LNCaP clone FGC (cell line): ENCODE measurements around the gene OR10A2.
A peak's percentile ranks its signal among the peaks of the same experiment; 100 is the strongest.

Experiments
- DNase-seq: peaks from one replicate; pipeline ENCODE4 v3.0.0-alpha.2; 2011; ENCODE audit warnings: low read depth
- H3K4me3 ChIP-seq: 2 replicates; pipeline ENCODE4 v1.5.1; 2011; ENCODE audit warnings: mild to moderate bottlenecking, low read depth, low read length, control low read depth
- TF ChIP-seq, protein P1 (sequence below): IDR thresholded peaks from 2 replicates; pipeline ENCODE4 v1.5.1; 2012; ENCODE audit warnings: mild to moderate bottlenecking; ENCODE audit not compliant: control insufficient read depth, insufficient read depth; ENCODE audit errors: extremely low read depth

The OR10A2 gene

GRCh38 chr11:6862961-6863360, at the start of gene OR10A2:
TSS of gene OR10A2 (plus strand) at chr11:6863057. CDS start at chr11:6869755, 6,698 bp downstream.
- no peak for DNase-seq
- no peak within 1 kb of the TSS for H3K4me3 ChIP-seq
- TF ChIP-seq, protein P1, sequence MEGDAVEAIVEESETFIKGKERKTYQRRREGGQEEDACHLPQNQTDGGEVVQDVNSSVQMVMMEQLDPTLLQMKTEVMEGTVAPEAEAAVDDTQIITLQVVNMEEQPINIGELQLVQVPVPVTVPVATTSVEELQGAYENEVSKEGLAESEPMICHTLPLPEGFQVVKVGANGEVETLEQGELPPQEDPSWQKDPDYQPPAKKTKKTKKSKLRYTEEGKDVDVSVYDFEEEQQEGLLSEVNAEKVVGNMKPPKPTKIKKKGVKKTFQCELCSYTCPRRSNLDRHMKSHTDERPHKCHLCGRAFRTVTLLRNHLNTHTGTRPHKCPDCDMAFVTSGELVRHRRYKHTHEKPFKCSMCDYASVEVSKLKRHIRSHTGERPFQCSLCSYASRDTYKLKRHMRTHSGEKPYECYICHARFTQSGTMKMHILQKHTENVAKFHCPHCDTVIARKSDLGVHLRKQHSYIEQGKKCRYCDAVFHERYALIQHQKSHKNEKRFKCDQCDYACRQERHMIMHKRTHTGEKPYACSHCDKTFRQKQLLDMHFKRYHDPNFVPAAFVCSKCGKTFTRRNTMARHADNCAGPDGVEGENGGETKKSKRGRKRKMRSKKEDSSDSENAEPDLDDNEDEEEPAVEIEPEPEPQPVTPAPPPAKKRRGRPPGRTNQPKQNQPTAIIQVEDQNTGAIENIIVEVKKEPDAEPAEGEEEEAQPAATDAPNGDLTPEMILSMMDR, result no peak

DNA sequence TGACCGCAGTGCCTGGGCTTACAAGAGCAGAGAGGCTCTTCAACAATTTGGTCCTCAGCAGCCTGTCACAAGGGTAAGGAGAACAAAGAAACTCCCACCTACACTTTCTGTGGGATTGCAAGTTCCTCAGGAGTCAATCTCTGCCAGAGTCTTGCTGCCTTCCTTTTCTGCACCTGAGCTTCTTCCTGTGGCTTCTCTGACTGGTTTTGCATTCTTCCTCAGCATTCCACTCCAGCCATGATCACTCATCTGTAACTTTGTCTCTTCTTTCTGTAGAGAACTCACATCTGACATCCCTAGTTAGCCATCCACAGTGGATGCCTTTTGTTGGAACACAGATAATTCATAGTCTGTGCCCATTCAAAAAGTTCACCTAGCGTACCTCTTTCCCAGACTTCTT, 49.2 kb upstream of the OR10A2 start:
- no peak for DNase-seq
- TF ChIP-seq, protein P1, result no peak
- H3K4me3 ChIP-seq, result no peak overlapping the region

- H3K4me3 ChIP-seq, result no peak overlapping the region
- TF ChIP-seq, protein P1, result 0 out of 2 replicates have a peak, but pooled peaks have one; percentile 3
- no peak for DNase-seq
Measured at GRCh38 chr11:6817694-6818093, 45.2 kb upstream of the OR10A2 start.

DNA sequence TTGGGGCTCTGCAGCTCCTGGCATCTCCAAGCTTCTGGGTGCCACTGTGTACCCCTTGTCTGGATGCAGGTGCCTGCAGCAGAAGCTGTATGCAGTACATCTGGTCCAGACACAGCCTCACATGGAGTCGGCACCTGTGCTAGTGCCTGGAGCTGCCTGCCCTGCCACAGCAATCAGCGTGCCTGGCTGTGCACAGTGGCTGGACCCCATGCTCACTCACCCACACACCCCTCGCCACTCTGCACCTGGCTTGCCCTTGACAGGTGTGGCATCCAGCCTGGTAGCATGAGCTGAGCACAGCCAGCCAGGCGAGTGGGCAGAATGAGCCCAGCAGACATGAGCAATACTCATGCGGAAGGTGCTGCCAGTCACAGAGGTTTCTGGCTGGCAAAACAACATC, 43.9 kb upstream of the OR10A2 start:
- H3K4me3 ChIP-seq, result no peak overlapping the region
- TF ChIP-seq, protein P1, result no peak
- DNase-seq, result no peak

GRCh38 chr11:6824136-6824823, 38.6 kb upstream of the OR10A2 start:
- TF ChIP-seq, protein P1, result no peak
- no peak for DNase-seq
- no peak overlapping the region for H3K4me3 ChIP-seq

DNA sequence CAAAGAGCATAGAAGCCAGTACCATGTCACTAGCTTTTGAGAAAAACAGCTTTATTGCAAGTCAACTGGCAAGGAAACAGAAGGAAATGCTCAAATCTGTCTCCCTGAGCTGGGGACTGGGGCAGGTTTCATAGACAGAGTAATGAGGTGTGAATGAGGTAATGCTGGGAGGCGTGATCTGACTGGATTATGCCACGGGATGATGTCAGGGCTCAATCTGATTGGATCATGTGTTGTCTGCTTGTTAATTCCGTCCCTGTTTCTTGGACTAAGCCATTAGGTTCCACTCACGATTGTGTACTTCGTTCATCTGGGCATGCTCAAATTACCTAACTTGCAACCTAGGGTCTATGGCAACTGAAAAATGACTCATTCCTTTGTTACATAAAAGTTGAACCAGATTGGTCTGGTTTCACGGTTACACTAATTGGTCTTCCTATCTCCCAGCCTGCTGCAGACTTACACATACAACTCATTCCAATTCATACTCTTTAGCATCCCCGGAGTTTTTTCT, 37.6 kb upstream of the OR10A2 start:
- TF ChIP-seq, protein P1, result no peak
- no peak for DNase-seq
- no peak overlapping the region for H3K4me3 ChIP-seq

- TF ChIP-seq, protein P1, result no peak
- no peak overlapping the region for H3K4me3 ChIP-seq
- DNase-seq, result peak; percentile 6
Measured at GRCh38 chr11:6828103-6828502, 34.8 kb upstream of the OR10A2 start.
